GM18507 (cell line): ENCODE measurements around the gene CCDC68.

ENCODE experiments used
- DNase-seq: peaks from one replicate; pipeline ENCODE4 v3.0.0; 2011; ENCODE audit warnings: low read depth; ENCODE audit not compliant: insufficient read length; ENCODE audit errors: extremely low spot score
- FAIRE-seq: peaks from 2 replicates; lab custom pipeline; 2011; peaks lifted over from hg19 to GRCh38; lab: Jason Lieb, UNC

CCDC68 gene

DNA sequence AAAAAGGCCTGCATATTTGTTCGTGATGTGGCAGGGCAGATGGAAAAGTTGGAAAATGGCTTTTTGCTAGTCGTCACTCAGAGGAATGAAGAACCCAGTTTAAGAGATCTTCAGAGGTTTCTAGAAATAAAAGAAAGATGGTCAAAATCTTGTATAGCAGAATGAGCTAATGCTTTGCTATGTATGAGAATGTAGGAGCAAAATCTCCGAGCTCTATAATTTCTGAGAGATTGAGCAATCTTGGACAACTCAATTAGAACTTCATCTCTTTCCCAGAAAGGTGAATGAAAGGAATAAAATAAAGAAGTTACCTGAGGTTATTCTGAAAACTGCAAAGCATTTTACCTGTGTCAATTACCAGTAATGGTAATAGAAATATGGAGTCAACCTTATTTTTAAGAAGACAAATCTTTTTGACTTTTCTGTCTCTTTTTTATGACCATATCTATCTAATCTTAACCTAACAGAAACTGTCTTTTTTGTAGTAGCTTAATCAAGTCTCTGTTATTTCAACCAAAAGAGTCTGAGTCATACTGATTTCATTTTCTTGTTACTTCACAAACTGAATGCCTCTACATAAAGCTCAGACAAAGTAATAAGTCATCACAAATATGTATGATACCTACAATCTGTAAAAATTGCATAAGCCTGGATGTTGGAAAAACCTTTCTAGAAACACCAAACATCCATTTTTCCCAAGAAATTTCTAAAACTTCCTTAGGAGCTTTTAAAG is 32.5 kb downstream of the CCDC68 start:
- FAIRE-seq (no peak), DNase-seq (no peak)

DNA sequence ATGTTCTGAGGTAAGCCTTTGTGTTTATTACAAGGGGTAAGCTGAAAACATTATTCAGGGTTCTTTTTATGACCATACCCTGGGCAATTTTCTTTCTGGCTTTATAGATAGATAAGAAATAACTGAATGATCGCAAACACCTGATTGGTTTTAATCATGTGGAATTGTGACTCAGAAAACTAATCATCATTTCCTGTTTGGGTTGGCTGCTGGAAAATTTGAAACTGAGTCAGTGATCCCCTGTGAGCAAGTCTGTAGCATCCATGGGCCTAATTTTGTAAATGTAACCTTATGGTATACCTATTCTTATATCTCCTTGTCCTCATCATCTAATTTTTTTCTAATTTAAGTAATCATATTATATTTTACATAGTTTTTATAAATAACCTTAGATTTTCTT is 34.3 kb downstream of the CCDC68 start:
- no peak for FAIRE-seq

DNA sequence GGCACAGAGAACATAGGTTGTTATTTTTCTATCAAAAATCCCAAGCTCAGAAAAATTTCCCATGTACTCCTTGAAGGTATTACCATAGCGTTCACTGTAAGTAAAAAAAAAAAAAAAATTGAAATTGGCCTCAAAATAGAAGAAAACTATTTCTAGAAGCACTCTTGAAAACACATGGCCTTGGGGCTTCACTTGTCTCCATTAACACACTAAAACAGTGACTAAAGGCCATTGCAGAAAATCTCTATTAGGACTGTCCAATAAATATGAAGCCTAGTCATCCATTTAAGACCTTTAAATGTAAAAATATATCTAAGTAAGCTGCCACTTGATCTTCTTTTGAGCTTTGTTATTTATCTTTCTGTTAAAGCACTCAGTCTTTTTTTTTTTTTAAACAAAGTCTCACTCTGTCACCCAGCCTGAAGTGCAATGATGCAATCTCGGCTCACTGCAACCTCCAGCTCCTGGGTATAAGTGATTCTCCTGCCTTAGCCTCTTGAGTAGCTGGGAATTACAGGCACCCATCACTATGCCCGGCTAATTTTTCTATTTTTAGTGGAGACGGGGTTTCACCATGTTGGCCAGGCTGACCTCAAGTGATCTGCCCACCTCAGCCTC is 35.8 kb downstream of the CCDC68 start:
- no peak for DNase-seq
- no peak for FAIRE-seq

More for the DNA sequence above, 34.3 kb downstream of the CCDC68 start:
- DNase-seq = no peak

DNA sequence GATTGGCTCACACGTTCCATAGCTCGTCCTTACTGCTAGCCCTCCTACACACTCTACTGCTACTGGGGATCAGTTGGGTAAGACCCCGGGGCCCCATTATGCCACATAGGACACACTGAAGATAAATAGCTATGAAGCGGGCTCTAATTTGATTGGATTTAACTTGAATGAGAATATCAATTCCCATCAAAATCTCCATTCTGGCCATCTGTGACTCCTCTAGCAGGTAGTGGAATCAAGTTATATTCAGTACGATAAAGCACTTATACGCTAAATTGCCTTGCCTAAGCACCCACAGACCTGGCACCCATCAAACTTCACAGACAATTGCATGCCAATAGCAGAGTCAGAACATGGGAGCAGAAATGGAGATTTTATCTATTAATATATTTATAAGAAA is 39.8 kb downstream of the CCDC68 start:
- FAIRE-seq = no peak
- DNase-seq = no peak

DNA sequence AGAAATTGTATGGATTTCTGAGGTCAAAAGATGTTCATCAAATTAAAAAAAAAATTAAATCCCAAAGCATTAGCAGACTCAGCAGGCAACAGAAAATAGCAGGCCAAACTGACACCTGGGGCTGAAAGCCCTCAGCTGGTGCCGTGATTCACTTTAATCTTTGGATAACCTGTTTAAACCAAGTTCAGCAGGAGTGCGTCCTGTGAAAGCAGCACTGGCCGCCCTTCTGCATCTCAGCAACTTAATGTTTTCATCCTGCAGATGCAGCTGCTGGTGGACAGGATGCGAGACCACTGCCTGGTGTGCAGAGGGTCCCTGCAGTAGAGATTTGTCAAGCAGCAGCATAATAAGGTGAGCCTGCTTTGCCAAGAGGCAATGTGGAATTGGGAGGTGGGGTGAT is 41.2 kb downstream of the CCDC68 start:
- DNase-seq = no peak
- no peak for FAIRE-seq

DNA sequence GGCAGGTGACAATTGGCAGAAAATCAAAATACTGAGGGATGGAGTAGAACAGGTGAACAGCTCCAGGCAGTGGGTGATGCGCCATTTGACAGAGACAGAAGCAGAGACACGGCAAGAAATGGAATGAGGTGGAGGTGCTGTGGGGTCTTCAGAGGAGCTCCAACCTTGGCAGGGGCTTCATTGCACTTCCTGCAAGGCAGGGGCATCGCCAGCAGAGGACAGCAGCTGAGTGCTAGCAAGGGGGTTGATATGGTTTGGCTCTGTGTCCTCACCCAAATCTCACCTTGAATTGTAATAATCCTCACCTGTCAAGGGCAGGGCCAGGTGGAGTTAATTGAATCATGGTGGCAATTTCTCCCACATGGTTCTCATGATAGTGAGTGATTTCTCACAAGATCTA is 42.8 kb downstream of the CCDC68 start:
- FAIRE-seq = no peak
- no peak for DNase-seq

DNA sequence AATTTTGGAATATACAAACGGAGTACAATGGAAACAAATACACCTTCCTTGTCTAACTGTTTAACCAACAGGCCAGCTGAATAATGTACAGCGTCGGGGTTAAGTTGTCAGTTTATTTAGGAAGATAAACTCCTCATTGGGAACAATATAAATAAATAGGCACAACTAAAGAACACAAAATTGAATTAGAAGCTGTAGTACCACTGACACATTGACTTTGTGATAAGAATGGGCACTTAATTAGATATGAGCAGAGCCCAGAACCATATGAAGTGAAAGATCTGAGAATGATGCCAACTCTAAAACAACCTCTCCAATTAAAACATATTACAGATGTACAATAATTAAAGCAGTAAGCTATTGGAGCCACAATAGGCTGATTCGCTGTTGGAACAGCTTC is 44.4 kb downstream of the CCDC68 start:
- no peak for DNase-seq
- no peak for FAIRE-seq

DNA sequence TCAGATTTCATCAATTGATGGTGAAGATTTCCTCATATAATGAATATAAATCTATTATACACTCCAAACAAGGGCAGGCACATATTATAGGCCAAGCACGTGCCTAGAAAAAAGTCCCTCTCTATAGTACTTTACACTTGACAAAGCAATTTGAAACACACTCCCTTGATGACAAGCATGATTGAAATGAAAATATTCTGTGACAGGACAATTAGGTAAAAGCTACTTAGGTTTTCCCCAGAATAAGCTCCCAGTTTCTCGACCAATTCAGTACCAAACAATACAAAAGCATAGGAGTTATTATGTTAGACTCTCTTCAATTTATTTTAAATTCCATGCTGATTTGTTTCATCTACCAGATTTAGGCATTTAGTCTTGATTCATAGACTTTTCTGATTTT is 47.7 kb downstream of the CCDC68 start:
- no peak for DNase-seq
- FAIRE-seq = no peak

DNA sequence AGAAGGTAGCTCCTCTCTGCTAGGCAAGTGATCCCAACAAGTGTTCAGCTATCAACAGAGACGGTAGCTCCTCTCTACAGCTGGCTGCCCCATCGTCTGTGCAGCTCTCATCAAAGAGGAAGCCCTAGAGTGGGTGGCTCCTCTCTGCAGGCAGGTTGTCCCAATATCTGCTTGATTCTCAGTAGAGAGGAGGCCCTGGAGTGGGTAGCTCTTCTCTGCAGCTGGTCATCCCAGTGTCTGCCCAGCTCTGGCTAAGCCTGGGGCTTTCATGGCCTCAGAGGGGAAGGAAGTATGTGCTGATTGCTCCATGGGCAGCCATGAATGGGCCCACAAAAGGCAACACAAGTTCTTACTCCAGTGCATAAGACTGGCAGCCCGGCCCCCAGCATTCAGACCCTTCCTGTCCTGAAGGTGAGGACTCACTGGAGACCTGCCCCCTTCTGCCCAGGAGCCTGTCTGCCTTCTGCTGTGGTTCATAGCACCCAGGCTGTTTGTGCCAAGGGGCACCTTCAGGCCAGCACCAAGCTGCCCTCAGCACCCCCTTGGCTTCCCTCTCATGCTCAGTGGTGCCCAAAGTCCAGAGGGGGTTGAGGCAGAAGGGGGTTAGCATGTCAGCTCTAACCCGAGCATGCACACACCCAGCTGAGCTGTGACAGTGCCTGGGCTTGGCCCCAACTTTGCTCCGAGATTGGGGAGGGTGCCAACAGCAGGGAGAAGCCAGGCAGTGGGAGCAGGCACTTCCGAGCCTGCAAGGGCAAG is 48.9 kb downstream of the CCDC68 start:
- no peak for DNase-seq
- no peak for FAIRE-seq

DNA sequence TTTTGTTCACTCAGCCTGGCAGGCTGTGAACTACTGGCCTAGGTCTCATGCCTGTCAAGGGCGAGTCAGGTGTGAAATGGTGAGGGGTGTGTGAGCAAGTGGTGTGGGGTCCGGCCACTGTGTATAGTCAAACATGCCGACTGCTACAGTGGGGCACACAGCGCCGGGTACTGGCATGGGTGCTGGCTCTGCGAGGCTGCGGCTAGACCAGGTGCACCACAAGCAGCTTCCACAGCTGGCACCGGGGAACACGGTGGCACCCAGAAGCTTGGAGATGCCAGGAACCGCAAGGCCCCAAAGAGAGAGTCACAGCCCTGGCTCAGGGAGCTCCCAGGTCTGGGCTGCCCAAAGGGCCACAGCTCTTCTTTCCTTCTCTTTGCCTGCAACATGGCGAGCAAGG is 49.7 kb downstream of the CCDC68 start:
- FAIRE-seq (no peak), DNase-seq (no peak)

DNA sequence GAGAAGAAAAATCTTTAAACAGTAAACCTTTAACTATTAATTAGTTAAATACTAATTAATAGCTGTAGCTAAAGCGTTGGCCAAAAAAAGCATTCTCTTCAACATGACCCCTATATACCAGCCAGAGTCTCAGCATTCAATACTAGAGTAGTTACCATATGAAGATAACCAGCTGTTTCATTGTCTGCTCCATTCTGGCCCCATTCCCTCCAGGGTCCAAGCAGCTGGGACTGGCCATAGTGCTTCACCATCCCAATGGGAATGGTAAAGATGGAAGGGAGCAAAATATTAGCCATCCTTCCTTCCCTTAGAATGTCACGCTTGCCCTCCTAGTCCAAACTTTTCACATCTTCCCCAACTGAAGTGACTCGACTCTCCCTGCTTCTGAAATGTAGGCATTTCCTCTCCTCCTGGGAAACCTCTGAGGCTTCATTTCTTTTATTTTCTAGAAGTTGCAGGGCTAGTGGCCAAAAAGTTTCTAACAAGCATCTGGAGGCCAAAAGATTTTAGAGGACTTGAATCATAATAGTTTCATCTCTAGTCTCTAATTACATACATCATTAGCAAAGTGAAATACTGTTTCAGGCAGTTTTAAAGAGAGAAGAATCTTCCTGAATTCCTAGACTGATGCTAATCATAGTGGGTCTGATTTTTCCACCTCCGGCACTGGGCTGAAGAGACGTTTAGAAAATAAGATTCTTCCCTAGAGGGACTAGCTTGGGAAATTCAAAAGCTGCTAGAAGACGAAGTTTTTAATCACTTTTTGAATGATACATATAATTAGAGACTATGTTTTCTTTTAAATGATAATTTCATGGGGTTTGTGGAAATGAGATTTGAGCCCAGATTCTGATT is 52.7 kb downstream of the CCDC68 start:
- FAIRE-seq = no peak
- no peak for DNase-seq

DNA sequence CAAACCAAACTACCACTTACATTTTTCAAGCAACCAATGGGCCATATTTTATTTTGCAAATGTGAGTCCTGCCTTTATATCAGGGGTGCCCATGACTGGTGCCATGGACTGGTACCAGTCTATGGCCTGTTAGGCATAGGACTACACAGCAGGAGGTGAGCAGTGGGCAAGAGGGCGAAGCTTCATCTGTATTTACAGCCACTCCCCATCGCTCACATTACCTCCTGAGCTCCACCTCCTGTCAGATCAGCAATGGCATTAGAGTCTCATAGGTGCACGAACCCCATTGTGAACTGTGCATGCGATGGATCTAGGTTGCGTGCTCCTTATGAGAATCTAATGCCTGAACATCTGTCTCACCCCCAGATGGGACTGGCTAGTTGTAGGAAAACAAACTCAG is 53.6 kb downstream of the CCDC68 start:
- no peak for FAIRE-seq
- DNase-seq = no peak

DNA sequence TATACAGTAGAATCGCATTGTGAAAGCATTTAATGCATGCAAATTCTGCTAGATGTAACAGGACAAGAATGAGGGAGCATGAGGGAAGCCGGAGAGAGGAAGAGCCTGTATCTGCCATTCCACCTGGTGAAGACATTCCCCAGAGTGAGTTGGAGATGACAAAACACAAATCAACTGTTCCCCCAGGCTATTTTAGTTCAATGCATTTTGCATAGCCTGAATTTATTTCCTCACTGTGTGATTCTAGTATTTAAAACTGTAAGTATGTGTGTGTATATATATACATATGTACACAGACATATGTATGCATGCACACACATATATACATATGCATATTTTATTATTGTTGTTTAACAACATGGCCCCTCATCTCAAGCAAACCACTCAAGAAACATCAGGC is 54.7 kb downstream of the CCDC68 start:
- DNase-seq = no peak
- no peak for FAIRE-seq

DNA sequence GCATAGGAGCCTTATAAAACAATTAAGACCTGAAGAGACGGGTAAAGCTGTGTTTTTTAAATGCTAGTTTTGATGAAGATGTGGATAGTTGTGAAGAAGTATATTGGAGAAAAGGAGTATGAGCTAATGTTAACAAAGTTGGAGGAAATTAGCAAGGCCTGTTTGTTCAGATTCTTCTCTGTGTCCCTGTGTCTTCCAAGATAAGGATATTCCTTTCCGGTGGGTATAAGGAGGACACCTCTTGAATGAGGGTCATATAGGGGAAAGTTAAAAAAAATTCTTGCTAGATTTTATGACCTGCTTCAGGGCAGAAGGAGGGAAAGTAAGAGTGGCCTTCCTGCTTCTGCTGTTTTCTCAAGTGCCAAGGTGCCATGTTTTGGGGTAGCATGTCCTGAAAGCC is 59.0 kb downstream of the CCDC68 start:
- no peak for FAIRE-seq

DNA sequence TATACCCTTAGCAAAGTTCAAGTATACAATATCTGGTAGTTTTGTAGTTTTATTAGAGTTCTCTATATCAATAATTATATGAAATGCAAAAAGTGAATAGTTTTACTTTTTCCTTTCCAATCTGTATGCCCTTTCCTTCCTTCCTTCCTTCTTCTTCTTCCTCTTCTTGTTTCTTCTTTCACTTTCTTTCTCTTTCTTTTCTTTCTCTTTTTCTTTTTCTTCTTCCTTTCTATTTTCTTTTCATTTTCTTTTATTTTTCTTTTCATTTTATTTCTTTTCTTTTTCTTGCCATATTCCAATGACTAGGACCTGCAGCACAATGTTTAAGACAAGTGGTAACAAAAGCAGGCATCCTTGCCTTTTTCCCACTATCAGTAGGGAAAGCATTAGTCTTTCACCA is 59.8 kb downstream of the CCDC68 start:
- FAIRE-seq (no peak), DNase-seq (no peak)

More for the DNA sequence above, 59.0 kb downstream of the CCDC68 start:
- no peak for DNase-seq

DNA sequence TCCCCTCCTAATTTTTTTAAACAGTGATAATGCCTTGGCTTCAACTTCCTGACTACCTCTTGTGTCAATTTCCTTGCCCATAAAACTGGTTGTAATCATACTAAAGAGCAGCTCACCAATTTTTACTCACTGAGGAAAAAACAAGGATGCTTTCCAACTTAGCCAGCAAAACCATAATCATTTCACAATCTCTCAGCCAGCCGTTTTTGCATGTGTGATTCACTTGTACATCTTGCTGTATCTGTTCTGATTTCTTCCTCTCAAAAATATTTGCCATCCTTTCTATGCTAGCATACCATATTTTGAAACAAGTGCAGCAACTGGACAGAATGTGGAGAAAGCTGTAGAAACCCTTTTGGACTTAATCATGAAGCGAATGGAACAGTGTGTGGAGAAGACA is 70.3 kb downstream of the CCDC68 start:
- FAIRE-seq (no peak), DNase-seq (no peak)

DNA sequence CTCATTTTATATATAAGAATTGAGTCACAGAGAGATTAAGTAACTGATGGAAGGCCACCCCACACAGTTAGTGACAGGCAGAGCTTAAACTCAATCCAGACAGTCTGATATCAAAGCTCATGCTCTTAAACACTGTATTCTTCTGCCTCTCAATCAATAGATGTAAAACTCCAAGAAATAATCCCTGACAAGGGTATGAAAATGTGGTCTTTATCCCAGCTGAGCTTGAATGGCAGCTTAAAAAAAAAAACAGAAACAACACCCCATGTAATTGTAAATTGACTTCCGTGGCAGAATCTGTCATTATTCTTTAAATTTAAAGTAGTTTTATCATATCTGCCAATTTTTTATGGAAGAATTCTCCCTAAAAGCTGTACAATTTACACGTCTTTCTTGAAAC is 70.9 kb downstream of the CCDC68 start:
- no peak for FAIRE-seq
- DNase-seq = no peak

DNA sequence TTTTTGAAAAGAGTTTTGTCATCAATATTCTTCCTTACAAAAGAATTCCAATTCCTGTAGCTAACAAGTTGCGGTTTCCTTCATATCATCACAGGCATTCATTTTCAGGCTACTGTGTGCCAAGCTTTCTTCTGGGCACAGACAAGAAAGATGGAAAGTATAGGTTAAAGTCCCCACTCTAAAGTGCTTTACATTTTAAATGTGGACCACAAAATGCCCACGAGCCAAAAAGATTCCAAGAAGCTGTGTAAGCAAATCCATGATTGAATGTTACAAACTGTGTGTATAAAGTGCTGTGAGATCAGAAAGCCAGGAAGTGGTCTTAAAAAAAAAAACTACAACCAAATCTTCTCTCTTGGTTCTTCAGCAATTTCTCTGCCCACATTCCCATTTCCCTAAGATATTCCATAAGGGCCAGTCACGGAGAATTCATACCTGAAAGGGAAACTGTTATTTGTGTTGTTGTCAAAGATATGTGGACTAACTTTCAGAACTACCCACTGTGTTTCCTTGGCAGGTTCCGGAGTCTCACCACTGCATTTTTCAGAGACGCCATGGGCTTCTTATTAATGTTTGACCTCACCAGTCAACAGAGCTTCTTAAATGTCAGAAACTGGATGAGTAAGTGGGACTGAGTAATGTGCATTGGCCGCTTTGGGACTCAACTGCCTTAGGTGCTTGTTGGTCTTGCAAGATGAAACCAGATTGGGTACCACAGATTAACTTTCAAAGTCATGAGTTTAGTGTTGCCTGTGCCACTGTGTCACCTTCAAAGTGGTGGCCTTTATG is 75.3 kb downstream of the CCDC68 start:
- DNase-seq = no peak
- FAIRE-seq = no peak

DNA sequence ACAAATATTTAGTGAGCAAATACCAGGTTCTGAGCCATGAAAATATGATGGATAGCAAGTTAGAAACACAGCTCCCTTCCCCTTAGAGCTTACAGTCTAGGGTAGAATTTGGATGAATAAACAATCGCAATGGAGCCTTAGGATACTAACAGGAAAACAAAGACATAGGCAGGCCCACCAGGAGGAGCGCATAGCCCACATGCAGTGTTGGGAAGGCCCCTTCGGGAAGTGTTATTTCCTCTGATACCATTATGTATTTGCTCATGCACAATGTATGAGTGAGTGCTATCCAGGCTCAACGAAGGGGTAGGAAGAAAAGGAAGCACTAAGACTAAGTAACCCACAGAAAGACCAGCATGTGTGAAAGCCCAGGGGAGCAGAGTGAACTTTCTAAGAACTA is 76.9 kb downstream of the CCDC68 start:
- DNase-seq (no peak), FAIRE-seq (no peak)
